HT-29 (cell line): ENCODE data around the gene HS3ST6. TPM values are rescaled to one million over a fixed set of nuclear protein-coding genes. Genes with fewer than 3 reads are reported as not detected.
A peak's percentile ranks its signal among the peaks of the same experiment; 100 is the strongest.
"Not testable (repeated sequence)": the region's sequence is repeated elsewhere in the genome, so short reads cannot be mapped to it uniquely, and the experiment has no call there.

Experiments
- DNase-seq: peaks from one replicate; pipeline ENCODE4 v3.0.0-alpha.2; 2015; ENCODE audit warnings: low spot score
- total RNA-seq: library from RNA; depleted of rRNA; stranded (reverse); fragments of >200 nt; shearing (Covaris generic); gene quantifications from 2 replicates; pipeline ENCODE4 v1.2.3, GENCODE V29; 2014

Gene HS3ST6
- total RNA-seq, 1 experiment from 2014 or later, result not detected

DNA sequence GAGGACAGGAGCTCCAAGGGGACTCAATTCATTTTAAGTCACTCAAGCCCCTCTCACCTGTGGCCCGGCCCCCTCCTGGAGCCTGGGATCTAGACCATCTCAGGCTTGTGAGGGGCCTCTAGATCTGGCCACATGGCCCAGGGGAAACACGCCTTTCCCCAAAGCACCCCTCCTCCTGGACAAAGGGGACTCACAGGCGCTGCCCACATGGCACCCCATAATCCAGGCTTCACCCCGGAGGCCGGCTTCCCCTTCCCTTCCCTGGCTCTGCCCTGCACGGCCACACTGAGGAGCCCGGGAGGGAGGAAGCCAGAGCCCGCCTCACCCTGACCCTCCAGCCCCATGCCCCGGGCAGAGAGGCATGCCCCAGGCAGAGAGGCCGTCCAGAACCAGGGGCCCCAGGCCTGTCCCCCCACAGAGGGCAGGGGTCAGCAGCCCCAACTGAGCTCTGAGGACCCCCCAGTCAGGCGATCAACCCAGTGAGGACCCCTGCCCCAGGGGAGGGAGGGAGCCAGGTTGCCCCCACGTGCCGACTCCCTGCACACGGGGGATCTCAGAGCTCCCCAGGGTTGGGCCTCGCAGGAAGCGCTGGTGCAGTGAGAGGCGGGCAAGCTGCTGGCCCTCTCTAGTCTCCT is 10.9 kb downstream of the HS3ST6 start:
- no peak for DNase-seq

DNA sequence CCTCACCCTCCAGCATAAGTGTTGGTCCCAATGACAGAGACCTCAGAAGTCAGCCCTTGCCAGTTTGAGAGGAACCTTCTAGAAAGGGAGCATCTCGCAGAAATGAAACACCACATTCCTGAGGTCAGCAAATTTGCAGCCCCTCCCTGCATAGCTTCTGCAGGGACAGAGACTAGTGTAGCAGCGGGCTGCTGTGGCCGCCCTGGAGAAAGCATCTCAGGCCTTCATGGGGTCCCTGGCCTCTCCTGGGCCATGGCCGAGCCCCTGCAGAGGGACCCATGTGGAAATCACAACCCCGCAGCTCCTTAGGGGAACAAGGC is 11.4 kb downstream of the HS3ST6 start:
- DNase-seq, result no peak

DNA sequence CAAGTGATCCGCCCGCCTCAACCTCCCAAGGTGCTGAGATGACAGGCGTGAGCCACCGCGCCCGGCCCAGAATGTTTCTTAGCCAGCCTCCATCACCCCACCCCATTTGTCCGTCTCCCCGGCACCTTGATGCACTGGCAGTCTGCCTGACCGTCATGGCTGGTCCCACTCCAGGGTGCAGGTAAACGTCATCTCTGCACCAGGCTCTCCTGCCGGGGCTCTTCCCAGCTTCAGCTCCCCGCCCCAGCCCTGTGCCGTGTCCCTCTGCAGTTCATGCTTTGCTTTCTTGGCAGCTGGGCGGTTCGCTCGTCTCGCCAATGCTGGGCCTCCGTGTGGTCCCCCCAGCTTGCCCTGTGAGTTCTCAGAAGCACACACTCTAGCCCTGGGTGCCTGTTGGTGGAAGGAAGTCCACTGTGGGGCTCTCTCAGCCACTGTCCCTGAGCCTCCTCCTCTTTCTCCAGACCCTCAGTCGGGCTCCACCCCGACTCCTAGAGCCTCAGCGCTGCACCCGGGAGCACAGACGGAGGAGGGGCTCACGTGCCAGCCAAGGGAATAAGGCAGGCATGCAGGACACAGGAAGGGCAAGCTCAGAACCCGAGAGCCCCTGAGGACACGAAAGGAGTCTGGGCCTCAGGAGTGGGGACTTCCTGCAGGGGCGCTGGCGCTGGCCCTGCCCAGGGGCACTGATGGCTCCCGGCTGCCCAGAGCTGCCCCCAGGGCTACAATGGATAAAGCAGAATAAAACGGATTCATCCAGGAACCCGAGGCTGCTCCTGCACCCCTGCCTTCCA is 12.0 kb downstream of the HS3ST6 start:
- DNase-seq, result no peak

DNA sequence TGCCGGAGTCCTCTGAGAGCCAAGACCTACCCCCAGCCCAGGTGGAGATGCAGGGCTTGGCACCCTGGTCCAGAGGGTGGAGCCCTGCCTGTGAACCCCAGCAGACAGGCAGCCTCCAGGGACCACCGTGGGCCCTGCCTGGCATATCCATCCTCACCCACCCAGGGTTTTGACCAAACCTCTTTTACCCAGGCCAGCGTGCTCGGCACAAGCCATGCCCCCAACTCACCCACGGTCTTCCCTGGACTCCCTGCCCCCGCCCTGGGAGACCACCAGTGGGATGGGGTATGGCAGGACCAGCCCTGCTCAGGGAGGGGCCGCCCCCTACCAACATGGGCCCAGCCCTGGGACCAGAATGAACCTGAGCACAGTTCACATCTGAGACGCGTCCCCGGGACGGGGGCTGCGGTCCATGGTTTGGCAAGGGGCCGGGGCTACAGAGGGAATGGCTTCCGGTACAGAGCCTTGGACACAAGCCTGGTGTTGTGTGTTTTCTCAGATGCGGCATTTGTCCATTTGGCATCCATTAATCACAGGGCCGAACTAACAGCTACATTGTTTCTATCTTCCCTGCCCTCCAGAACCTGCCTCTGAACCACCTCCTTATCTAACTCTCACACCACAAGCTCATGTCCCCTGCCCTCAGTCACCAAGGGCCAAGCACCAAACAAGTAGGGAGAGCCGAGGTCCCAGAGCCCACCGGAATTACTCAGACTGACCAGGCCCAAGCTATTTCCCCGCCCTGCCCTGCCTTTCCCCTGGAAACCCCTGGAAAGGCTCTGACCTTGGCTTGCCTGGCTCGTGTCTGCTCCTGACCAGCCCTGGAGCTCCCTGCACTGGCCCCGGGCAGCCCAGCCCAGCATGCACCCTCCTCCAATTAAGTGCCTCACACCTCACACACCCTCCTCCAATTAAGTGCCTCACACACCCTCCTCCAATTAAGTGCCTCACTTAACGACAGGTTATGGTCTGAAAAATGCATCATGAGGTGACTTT is 14.1 kb downstream of the HS3ST6 start:
- no peak for DNase-seq

DNA sequence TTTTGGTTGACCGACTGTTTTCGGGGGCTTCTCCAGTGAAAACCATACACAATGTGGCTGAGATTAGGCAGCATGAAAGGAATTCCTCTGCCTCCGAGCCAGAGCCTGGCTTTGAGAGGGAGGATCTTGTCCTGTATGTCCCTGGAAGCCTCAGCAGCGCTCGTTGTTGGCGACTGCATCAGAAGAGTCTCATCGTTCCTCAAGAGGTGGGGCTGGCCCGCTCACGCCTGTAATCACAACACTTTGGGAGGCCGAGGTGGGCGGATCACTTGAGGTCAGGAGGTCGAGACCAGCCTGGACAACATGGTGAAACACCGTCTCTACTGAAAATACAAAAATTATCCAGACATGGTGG is 15.0 kb downstream of the HS3ST6 start:
- DNase-seq, result no peak

DNA sequence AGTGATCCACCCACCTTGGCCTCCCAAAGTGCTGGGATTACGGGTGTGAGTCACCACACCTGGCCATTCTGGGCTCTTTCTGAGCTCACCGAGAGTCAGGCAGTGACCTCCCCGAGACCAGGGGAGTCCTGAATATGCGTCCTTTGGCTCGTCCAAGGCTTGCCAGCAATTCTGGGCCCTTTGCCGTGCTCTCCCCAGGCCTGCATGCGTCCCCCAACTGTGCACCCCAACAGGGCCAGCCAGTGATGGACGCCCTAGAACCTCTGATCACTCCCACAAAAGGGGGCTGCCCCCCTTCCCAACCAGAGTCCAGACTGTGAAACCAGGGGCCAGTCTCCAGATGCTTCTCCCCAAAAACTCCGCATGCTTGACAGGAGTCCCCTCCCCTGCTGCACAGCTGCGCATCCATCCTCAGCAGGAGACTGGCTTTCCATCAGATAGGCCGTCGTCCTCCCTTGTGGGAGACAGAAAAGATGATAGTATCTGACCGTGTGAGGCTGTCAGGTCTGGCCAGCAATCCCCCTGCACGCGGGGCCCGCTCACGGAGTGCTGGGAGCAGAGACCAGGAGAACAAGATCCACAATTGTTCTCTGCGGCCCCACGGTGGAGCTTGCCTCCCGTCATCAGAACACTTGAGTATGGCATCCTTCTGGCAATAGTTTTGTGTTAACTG is 15.5 kb downstream of the HS3ST6 start:
- DNase-seq, result no peak

DNA sequence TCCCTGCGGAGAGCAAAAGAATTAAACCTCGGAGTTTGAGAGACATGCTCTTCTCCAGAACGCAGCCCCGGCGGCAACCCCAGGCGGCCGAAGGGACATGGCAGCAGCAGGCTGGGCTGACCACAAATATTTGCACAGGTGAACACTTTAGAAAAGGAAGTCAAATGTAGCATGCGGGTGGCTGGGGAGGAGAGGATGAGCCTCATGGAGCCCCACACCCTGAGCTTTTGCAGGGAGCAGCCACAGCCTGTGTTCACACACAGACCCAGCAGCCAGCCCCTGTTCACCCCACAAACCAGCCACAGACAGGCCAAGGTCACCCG is 17.8 kb downstream of the HS3ST6 start:
- DNase-seq, result no peak

DNA sequence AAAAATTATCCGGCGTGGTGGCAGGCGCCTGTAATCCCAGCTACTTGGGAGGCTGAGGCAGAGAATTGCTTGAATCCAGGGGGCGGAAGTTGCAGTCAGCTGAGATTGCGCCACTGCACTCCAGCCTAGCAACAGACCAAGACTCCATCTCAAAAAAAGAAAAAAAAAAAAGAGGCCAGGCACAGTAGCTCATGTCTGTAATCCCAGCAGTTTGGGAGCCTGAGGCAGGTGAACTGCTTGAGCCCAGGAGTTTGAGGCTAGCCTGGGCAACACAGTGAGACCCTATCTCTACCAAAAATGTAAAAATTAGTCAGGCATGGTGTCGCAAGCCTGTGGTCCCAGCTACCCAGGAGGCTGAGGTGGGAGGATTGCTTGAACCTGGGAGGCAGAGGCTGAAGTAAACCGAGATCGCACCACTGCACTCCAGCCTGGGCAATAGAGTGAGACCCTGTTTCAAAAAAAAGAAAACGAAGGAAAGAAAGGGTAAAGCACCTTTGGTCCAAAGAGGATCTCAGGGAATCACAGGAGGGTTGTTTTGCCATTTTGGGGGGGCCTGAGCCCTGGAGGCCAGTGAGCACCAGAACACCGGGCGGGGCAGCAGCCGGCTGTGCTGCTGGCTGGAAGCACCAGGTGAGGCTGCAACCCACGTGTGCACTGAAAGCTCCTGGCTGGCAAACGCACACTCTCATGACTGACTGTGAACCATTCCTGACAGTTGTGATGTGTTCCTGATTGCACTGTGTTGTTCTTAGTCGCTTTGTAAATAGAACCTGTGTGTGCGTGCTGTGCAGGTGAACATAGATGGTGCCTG is 18.4 kb downstream of the HS3ST6 start:
- DNase-seq, result peak; percentile 54

DNA sequence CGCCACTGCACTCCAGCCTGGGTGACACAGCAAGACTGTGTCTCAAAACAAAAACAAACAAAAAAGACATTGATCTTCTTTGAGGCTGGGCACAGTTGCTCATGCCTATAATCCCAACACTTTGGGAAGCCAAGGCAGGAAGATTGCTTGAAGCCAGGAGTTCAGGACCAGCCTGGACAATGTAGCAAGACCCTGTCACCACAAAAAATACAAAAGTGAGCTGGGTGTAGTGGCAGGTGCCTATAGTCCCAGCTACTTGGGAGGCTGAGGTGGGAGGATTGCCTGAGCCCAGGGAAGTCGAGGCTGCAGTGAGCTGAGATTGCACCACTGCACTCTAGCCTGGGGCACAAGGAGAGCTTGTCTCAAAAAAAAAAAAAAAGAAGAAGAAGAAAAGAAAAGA is 20.5 kb downstream of the HS3ST6 start:
- DNase-seq, result not testable (repeated sequence)

DNA sequence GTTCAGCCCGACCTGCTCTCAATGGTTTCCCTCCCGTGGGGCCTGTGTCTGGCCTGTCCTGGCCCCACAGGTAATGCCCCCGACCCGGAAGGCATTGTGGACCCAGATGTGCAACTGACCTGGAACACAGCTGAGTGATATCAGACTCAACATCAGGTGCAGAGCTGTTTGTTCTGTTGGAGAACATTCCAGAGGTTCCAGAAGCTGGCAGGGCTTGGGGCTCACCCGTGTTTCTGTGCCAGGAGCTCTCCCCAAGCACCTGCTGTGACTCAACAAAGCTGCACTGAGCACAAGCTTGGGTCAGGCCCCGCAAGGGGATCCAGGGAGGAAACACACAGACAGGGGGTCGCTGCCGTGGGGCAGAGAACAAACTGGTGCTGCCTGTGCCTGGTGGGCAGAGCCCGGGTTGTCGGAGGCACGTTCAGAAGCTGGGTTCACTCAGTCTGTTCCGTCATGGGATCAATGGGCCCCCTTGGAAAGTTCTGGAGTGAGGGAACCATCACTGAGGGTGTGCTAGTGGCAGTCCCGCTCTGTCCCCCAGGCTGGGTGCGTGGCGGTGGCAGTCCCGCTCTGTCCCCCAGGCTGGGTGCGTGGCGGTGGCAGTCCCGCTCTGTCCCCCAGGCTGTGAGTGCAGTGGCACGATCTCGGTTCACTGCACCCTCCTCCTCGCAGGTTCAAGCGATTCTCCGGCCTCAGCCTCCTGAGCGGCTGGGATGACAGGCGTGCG is 22.1 kb downstream of the HS3ST6 start:
- no peak for DNase-seq

DNA sequence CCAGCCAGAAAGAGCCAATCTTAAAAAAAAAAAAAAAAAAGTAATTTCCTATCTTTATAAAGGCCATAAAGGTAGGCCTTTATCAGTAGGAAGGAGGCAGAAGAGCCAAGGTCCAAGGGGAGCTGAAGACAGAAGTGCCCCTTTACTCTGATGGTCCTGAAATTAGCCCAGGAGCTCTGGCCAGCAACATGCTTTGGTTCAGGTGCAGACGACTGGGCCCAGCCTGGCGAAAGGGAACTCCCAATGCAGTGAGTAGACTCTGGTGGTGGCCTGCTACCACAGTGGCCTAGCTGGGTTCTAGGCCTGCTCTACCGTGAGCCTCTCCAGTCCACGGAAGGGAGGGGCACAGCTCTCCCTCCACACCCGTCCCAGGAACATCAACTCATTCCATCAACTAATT is 23.1 kb downstream of the HS3ST6 start:
- DNase-seq, result no peak

DNA sequence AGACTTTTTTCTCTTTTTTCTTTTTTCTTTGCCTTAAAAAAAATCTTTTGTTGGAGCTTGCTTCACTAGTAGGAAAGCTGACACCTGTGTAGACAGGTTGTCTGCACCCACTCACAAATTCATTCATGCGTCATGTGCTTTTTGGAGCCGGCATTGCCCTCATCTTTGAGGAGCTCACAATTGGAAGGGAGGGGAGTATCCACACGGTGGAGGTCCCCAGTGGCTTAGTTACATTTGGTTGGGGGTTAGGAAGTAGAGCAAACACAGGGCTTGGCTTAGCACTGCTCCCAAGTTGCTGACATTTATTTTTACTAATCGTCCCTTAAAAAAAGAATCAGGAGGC is 27.5 kb downstream of the HS3ST6 start:
- no peak for DNase-seq

DNA sequence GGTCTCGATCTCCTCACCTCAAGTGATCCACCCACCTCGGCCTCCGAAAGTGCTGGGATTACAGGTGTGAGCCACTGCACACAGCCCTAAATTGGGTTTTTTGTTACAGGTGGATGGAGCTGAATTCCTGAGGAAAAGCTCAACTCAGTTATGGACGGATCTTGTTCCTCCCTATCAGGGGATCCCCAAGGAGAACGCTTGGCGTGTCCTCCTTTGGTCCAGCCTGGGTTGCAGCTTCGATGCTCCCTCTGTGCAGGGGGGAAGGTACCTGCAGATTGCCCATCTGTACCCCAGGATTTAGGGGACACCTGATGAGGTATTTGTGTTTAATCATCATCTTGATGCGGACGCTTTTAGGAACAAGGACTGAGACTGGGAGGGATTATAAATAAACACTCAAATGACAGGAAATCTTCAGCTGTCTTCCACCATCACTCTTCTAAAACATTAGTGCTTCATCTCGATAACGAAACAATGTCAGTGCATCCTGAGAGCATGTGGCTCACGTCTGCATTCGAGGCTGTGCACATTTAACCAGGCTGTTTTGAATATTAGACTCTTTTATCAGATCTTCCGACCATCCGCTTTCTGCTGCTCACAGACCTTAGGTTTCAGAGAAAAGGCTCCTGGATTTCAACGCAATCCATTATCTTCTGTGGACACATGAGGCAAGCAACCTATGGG is 28.0 kb downstream of the HS3ST6 start:
- DNase-seq, result no peak

DNA sequence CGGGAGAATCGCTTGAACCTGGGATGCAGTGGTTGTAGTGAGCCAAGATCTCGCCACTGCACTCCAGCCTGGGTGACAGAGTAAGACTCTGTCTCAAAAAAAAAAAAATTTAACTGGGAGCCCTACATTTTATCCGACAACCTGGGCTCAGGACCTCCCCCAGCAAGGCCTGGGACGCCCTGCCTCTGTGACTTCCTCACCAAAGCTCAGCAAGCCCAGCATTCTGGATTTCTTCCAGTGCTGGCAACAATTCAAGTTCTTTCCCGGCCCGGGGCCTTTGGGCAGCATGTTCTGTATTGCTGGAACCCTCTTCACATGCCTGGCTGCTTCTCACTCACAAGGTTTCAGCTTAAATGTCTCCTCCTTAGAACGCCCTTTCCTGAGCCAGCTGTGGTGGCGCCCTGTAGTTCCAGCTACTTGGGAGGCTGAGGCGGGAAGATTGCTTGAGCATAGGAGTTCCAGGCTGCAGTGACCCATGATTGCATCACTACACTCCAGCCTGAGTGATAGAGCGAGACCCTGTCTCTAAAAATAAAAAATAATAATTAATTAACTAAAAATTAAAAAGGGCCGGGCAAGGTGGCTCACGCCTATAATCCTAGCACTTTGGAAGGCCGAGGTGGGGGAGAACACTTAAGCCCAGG is 30.4 kb downstream of the HS3ST6 start:
- DNase-seq, result no peak

DNA sequence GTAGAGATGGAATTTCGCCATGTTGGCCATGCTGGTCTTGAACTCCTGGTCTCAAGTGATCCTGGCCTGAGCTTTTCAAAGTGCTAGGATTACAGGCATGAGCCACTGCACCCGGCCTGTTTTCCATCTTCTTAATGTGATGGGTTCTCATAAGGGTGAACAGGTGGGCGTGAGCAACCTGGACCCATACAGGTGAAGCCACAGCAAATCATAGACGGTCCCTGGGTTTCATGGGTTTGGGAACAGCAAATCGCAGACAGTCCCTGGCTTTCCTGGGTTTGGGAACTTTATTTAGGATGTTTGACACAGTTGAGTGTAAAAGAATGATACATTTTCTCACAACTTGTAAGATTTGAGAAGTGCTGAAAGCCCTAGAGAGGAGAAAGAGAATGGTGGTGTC is 33.3 kb downstream of the HS3ST6 start:
- DNase-seq, result no peak

DNA sequence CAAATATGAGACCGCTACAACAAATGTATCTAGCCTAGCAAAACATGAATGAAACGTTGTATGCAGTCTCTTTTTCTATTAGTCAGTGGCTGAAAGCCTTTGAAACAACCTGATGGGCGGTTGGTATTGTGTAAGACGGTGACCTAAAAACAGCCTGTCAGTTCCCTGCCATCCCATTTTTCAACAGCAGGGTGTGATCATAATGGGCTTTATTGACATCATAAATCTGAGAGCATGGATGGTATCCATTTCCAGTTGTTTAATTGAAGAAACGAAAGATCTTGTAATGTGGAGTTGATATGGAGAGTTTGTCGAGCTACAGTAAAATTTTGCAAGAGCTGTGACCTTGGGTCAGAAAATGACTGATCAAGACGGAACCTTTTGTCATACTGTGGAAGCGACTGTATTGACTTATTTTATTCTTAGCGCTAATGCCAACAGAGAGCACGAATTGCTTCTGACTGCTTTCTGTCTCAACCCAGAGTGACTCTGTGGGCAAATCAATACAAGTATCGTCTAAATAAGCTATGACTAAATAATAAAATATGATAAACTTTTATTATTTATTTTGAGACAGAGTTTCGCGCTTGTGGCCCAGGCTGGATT is 34.0 kb downstream of the HS3ST6 start:
- DNase-seq, result peak; percentile 64

DNA sequence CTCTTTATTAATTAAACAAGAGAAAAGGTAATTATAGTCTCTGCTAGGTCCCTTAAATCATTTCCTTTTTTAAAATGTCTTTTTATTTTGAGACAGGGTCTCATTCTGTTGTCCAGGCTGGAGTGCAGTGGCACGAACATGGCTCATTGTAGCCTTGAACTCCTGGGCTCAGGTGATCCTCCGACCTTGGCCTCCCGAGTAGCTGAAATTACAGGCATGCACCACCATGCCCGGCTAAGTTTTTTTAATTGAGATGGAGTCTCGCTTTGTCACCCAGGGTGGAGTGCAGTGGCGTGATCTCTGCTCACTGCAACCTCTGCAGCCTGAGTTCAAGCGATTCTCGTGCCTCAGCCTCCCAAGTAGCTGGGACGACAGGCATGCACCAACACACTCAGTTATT is 37.0 kb downstream of the HS3ST6 start:
- not testable (repeated sequence) for DNase-seq

DNA sequence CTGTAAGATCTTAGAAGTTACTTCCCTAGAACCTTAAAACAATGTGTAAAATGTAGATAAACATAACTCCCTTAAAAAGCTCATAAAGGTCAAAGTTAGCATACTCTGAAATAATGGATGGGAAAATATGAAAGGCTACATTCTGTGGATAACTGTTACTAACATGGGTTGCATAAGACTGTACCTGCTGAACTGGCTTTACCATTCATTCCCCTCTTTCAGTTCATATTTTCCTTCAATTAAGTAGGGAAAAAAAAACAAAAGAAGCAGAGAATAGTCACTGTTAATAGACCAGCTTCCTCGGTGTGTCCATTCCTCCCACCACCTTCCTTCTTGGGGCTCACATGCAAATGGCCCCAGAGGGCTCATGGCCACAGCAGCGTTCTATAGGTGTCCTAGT is 38.7 kb downstream of the HS3ST6 start:
- DNase-seq, result no peak

DNA sequence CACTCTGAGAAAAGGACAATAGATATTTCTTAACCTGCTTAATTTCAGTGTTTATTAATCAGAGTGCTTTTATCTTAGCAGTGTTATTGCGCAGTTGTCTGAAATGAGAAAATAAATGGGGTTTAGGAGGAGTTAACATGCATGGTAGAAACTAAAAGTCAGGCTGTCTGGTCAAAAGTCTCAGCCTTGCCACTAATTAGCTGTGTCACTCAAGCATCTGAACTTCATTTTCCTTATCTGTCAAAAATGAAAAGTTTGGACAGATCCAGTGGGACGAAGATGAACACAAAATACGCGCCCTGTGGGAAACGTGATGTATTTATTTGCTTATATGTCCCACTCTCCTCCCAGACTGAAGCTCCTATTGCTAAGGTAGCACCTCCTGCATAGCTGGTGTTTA is 40.0 kb downstream of the HS3ST6 start:
- no peak for DNase-seq
